Measurements from ENCODE around the gene PBRM1. TPM values are rescaled to one million over a fixed set of nuclear protein-coding genes. Genes with fewer than 3 reads are reported as not detected.

The PBRM1 gene
- total and polyA plus RNA-seq, 2 donors (not counting 3 experiments of a cell fraction or from before 2014, with no cell fraction given): 26.7 to 87.1 TPM

DNA sequence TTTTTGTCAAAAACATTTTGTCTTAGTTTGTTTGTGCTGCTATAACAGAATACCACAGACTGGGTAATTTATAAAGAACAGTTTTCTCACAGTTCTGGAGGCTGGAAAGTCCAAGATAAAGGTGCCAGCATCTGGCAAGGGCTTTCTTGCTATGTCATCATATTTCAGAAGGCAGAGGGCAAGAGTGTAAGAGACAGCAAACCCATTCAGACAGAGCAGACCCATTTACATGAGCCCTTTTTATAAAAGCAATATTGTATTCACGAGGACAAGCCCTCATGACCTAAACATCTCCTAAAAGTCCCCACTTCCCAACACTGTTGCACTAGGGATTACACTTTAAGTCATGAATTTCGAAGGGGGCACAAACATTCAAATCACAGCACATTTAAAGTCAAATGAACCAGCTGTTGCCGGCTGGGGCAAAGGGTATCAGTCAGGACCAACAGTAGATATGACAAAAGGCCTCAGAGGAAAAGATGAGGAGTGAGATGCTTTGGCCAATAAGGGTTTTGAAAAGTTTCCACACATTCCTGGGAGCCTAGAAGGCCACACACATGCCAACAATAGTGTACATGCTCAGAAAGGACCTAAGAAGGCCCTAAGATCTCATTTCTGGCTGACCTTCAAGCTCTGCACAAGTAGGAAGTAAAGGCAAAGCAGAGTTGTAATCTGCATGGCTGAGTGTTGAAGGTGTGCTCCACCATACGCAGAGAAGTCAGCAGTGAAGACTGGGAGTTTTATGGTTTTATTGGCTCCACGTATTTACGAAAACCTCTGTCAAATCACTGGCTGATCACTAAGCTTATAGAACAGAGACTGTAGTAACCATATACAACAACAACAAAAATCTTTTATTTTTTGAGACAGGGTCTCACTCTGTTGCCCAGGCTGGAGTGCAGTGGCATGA, 111.4 kb downstream of the PBRM1 start:
- Histone ChIP-seq H3K36me3 (ENCODE audit: control insufficient read depth in 2 of 2, extremely low read depth in 1 of 2, insufficient read depth in 2 of 2, low read length in 2 of 2) (peaks cover 8 to 19% of the 10 kb centered on the region in 2 experiments), H3K27ac (ENCODE audit: insufficient read depth, low read depth, low read length) (no peak overlapping the region), H4K20me1 (replicated peaks; ENCODE audit: control insufficient read depth, extremely low read depth, insufficient read depth, low read length) (no peaks in the 10 kb centered on the region), H3K9ac (replicated peaks; ENCODE audit: extremely low read depth, insufficient read depth, low read length) (no peak overlapping the region), H3K4me2 (ENCODE audit: insufficient read depth, low read length) (no peak overlapping the region), H3K27me3 (ENCODE audit: control insufficient read depth in 2 of 2, insufficient read depth in 2 of 2, low read length in 2 of 2) (no peaks in the 10 kb centered on the region), H2AFZ (ENCODE audit: low read depth, low read length) (no peak overlapping the region), H3K9me1 (replicated peaks; ENCODE audit: control insufficient read depth, extremely low read depth, insufficient read depth, low read length) (no peaks in the 10 kb centered on the region), H3K9me3 (replicated peaks; ENCODE audit: control insufficient read depth, insufficient read depth, low read length) (no peaks in the 10 kb centered on the region), H3K79me2 (ENCODE audit: control insufficient read depth, insufficient read depth, low read length) (no peaks in the 10 kb centered on the region), H3K4me3 (replicated peaks in 1 of 3; ENCODE audit: insufficient read depth in 1 of 3, low read depth in 1 of 3, low read length in 3 of 3) (no peak overlapping the region), H3K4me1 (ENCODE audit: control insufficient read depth, extremely low read depth, insufficient read depth, low read length) (no peaks in the 10 kb centered on the region)
- BruUV-seq (replicated peaks): no TSS peak
- TF ChIP-seq JUN (IDR thresholded peaks at IDR 0.05; ENCODE audit: borderline replicate concordance, insufficient read depth, insufficient read length, low read depth) (no peak), FOS (IDR thresholded peaks at IDR 0.05; ENCODE audit: borderline replicate concordance, insufficient read depth, low read length) (no peak), GATA2 (IDR thresholded peaks at IDR 0.05; ENCODE audit: insufficient read depth, insufficient read length, low read depth, low read length) (no peak), POLR2AphosphoS5 (IDR thresholded peaks at IDR 0.05; ENCODE audit: insufficient read depth, low read depth, low read length) (no peak), POLR2A (IDR thresholded peaks at IDR 0.05; ENCODE audit: low read depth, low read length) (no peak), EZH2 (IDR thresholded peaks at IDR 0.05; ENCODE audit: borderline replicate concordance, low read depth, low read length, severe bottlenecking) (no peak), MYC (IDR thresholded peaks at IDR 0.05; ENCODE audit: low read depth, low read length) (no peak)
- TF ChIP-seq, protein P1, sequence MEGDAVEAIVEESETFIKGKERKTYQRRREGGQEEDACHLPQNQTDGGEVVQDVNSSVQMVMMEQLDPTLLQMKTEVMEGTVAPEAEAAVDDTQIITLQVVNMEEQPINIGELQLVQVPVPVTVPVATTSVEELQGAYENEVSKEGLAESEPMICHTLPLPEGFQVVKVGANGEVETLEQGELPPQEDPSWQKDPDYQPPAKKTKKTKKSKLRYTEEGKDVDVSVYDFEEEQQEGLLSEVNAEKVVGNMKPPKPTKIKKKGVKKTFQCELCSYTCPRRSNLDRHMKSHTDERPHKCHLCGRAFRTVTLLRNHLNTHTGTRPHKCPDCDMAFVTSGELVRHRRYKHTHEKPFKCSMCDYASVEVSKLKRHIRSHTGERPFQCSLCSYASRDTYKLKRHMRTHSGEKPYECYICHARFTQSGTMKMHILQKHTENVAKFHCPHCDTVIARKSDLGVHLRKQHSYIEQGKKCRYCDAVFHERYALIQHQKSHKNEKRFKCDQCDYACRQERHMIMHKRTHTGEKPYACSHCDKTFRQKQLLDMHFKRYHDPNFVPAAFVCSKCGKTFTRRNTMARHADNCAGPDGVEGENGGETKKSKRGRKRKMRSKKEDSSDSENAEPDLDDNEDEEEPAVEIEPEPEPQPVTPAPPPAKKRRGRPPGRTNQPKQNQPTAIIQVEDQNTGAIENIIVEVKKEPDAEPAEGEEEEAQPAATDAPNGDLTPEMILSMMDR (IDR thresholded peaks at IDR 0.05; ENCODE audit: extremely low read depth in 1 of 2, insufficient read depth in 1 of 2, low read depth in 1 of 2, low read length in 2 of 2): no peak
- TF ChIP-seq, protein P2, sequence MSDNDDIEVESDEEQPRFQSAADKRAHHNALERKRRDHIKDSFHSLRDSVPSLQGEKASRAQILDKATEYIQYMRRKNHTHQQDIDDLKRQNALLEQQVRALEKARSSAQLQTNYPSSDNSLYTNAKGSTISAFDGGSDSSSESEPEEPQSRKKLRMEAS (IDR thresholded peaks at IDR 0.05; ENCODE audit: insufficient read depth, insufficient read length): no peak
- ChIA-PET CTCF (interaction anchor here (1.0 kb wide), 2 partner anchors 13 to 128 kb away, joined by 3 to 4 read pairs; no protein-coding TSS in a partner anchor), POLR2A (no interaction called here)
- DNase-seq (ENCODE audit: low read depth, low spot score): no peak
- intact Hi-C loops (cut with micrococcal nuclease) (no loop called here), dilution Hi-C loops (cut with MboI; ENCODE audit: extremely low pct_ligation_motif_present, low sequenced_read_pairs) (no loop called here)
- FAIRE-seq: no peak
